ENCODE data around the gene SLC6A1.

SLC6A1 gene

GRCh38 chr3:10957976-10958749, 34.4 kb upstream of the SLC6A1 start:
- no peak for ATAC-seq
- TF ChIP-seq SNAI2 (CRISPR knock-in tag; IDR thresholded peaks at IDR 0.05), result no peak
- no peak for TF ChIP-seq RARB (CRISPR knock-in tag; IDR thresholded peaks at IDR 0.05)
- TF ChIP-seq TSHZ2 (CRISPR knock-in tag; IDR thresholded peaks at IDR 0.05), result no peak
- no peak for TF ChIP-seq ESRRG (CRISPR knock-in tag; IDR thresholded peaks at IDR 0.05)
- TF ChIP-seq BACH2 (CRISPR knock-in tag; IDR thresholded peaks at IDR 0.05; ENCODE audit: borderline replicate concordance), result no peak

- no peak for TF ChIP-seq ISL1 (CRISPR knock-in tag; IDR thresholded peaks at IDR 0.05)
- TF ChIP-seq ZNF565 (CRISPR knock-in tag; conservative IDR thresholded peaks at IDR 0.05; ENCODE audit: low read depth), result no peak
- TF ChIP-seq SNAI2 (CRISPR knock-in tag; IDR thresholded peaks at IDR 0.05), result no peak
- no peak for TF ChIP-seq ESRRG (CRISPR knock-in tag; IDR thresholded peaks at IDR 0.05)
- TF ChIP-seq POU6F1 (CRISPR knock-in tag; IDR thresholded peaks at IDR 0.05; ENCODE audit: borderline replicate concordance, low read depth), result no peak
- TF ChIP-seq CSRNP3 (CRISPR knock-in tag; IDR thresholded peaks at IDR 0.05), result no peak
- no peak for TF ChIP-seq BACH2 (CRISPR knock-in tag; IDR thresholded peaks at IDR 0.05; ENCODE audit: borderline replicate concordance)
- no peak for TF ChIP-seq ARNTL (CRISPR knock-in tag; IDR thresholded peaks at IDR 0.05; ENCODE audit: borderline replicate concordance, low read depth)
- TF ChIP-seq CREB5 (CRISPR knock-in tag; IDR thresholded peaks at IDR 0.05; ENCODE audit: low read depth), result no peak
- no peak for TF ChIP-seq TOX (CRISPR knock-in tag; IDR thresholded peaks at IDR 0.05; ENCODE audit: borderline replicate concordance)
- TF ChIP-seq TSHZ2 (CRISPR knock-in tag; IDR thresholded peaks at IDR 0.05), result no peak
- no peak for TF ChIP-seq ZFP30 (CRISPR knock-in tag; IDR thresholded peaks at IDR 0.05)
- no peak for ATAC-seq
Observed at GRCh38 chr3:10960255-10960654, 32.3 kb upstream of the SLC6A1 start.

- no peak for ATAC-seq
- no peak for TF ChIP-seq PPARA (CRISPR knock-in tag; IDR thresholded peaks at IDR 0.05; ENCODE audit: borderline replicate concordance)
- TF ChIP-seq ISL1 (CRISPR knock-in tag; IDR thresholded peaks at IDR 0.05), result no peak
- TF ChIP-seq TOX (CRISPR knock-in tag; IDR thresholded peaks at IDR 0.05; ENCODE audit: borderline replicate concordance), result no peak
- no peak for TF ChIP-seq ZC3H10 (CRISPR knock-in tag; IDR thresholded peaks at IDR 0.05)
- TF ChIP-seq CSDC2 (CRISPR knock-in tag; IDR thresholded peaks at IDR 0.05), result no peak
Observed at GRCh38 chr3:10961921-10962320, 30.6 kb upstream of the SLC6A1 start.
